HG03457 (cell line): ENCODE results near the gene SNCG.
"Not testable (repeated sequence)": the region's sequence is repeated elsewhere in the genome, so short reads cannot be mapped to it uniquely, and the experiment has no call there.

Experiments used
- ATAC-seq: cut with Tn5 transposase; IDR thresholded peaks from one replicate; pipeline ENCODE4 v1.9.1; 2021; ENCODE audit warnings: moderate number of reproducible peaks; ENCODE audit not compliant: unreplicated experiment

SNCG gene

DNA sequence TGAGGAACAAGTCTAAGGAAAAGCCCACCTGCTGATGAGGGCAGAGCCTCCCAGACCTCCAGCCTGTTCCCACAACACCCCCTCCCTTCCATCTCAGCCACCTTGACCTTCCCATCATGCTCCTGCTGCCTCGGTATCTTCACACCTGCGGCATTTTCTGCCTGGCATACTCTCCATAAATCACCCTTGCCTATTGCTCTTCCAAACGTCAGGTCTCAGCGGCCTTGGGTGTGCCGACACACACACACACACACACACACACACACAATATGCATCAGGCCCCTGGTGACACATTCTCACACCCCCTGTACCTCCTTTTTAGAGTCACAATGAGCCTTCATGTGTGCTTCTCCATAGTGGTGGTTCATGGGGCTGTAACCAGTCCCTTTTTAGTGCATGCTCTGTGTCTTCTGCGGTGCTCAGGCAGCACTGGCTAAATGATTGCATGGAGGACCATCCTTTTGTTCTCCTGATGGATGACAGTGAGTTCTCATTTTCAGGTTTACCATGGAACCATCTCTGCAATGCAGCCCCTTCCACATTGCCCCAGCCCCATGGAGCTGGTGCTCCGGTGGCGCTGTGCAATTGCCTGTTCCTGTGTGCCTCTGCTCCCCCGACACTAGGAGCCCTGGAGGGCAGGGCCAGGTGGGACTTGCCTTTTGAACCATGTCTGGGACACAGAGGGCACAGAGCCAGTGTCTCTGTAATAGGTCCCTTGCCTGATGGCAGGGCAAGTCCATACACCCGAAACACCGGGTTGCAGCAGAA lies 14.4 kb downstream of the SNCG start:
- ATAC-seq: no peak

DNA sequence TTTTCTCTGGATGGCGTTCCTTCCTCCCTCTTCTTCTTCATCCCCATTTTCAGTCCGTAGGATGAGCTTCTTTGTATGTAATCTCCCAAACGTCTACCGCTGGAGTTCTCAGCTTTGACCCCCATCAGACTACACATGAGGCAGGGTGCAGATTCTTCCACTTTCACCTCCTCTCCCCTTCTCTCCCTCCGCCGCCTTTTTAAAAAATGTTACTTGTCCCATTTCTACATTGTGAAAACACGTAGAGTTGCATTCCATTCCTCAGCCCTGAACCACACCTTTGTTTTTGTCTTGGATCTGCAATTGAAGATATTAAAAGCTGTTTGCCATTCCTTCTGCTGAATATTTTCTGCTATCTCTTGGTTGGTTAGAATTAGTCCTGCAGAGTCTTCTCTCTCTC lies 16.1 kb downstream of the SNCG start:
- ATAC-seq: no peak

DNA sequence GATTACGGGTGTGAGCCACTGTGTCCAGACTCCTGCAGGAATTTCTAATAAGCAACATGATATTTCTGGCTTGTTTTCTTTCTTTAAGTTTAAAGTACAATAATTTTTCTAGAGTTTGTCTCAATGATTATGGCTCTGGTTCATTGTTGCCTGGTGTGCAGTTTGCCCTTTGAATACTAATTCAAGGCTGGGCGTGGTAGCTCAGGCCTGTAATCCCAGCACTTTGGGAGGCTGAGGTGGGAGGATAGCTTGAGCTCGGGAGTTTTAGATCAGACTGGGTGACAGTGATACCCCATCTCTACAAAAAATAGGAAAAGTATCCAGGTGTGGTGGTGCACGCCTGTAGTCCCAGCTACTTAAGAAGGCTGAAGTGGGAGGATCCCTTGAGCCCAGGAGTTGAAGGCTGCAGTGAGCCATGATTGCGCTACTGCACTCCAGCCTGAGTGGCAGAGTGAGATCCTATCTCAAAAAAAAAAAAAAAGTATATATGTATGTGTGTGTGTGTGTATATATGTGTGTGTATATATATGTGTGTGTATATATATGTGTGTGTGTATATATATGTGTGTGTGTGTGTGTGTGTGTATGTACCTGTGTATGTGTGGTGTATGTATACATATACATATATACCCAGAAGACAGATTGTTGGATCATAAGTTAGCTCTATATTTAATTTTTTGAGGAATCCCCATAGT lies 18.1 kb downstream of the SNCG start:
- ATAC-seq: no peak

DNA sequence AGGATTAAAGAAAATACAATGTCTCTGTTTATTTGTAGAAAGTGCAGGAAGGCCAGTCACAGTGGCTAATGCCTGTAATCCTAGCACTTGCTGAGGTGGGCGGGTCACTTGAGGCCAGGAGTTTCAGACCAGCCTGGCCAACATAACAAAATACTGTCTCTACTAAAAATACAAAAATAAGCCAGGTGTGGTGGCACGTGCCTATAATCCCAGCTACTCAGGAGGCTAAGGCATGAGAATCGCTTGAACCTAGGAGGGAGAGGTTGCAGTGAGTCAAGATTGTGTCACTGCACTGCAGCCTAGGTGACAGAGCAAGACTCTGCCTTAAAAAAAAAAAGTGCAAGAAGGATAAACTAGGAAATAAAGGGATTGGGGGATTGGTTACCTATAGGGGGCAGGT lies 20.1 kb downstream of the SNCG start:
- not testable (repeated sequence) for ATAC-seq

DNA sequence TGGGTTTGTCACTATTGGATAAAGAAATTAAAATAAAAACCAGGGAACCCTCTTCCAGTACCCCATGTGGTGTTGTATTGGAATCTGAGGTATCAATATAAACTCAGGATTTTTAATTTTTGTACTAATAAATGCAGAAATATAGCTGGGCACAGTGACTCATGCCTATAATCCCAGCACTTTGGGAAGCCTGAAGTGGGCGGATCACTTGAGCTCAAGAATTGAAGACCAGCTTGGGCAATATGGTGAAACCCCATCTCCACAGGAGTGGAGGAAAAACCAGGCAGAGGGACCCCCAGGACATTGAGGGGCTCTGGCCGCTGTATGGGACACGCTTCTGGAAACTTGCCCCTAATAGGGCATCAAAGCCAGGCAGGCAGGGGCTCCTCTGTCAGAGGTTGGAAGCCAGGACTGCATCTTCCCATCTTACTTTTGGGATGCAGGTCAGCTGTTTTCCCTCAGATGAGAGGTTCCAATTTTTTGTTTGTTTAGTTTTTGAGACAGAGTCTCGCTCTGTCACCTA lies 21.0 kb downstream of the SNCG start:
- no peak for ATAC-seq

DNA sequence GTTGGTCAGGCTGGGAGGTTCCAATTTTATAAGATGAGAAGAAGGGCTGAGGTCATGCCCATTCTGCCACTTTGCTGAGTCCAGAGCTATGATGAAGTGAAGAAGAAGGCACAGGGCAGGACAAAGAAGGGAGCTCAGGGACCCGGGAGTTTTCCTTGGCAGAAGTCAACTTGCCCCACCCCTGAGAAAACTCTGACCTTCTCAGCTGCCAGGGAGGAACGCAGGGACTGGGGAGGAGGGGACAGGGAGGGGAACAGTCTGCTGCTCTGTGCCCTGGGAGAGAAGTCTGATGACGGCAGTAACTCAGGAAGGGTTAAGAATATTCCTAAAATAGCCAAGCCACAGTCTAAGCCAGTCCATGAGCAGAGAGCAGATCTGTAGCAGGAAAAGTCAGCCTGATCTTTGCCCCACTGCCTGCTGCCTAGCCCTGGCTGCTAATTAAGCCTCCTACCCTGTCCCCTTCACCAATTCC lies 21.6 kb downstream of the SNCG start:
- no peak for ATAC-seq

DNA sequence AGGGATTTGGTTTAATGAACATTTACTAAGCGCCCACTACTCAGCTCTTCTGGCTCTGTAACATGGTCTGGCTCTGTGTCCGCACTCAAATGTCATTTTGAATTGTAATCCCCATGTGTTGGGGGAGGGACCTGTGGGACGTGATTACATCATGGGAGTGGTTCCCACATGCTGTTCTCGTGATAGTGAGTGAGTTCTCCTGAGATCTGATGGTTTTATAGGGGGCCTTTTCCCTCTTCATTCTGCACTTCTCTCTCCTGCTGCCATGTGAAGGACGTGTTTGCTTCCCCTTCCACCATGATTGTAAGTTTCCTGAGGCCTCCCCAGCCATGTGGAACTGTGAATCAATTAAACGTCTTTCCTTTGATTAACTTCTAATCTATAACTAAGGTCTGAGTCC lies 22.6 kb downstream of the SNCG start:
- ATAC-seq: not testable (repeated sequence)

DNA sequence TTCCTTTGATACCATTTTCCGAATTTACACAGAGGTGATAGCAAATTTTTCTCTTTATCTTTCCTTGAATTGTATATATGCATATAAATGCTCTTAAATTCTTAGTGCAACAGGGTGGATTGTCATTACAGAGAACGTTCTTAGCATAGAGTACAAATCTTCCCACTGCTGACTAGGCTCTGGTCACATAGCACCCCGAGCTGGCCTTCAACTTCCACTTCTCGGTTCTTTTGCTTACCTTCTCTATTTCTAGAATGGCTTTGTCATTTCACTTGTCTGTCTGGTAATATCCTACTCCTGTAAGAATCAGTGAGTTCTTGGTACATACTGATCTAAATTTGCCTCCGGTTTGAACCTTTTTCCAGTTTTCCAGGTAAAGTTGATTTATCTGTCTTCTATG lies 23.3 kb downstream of the SNCG start:
- no peak for ATAC-seq

DNA sequence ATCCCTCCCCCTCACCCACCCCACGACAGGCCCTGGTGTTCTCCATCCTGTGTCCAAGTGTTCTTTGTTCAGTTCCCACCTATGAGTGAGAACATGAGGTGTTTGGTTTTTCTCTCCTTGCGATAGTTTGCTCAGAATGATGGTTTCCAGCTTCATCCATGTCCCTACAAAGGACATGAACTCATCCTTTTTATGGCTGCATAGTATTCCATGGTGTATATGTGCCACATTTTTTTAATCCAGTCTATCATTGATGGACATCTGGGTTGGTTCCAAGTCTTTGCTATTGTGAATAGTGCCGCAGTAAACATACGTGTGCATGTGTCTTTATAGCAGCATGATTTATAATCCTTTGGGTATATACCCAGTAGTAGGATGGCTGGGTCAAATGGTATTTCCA lies 26.1 kb downstream of the SNCG start:
- ATAC-seq: not testable (repeated sequence)

DNA sequence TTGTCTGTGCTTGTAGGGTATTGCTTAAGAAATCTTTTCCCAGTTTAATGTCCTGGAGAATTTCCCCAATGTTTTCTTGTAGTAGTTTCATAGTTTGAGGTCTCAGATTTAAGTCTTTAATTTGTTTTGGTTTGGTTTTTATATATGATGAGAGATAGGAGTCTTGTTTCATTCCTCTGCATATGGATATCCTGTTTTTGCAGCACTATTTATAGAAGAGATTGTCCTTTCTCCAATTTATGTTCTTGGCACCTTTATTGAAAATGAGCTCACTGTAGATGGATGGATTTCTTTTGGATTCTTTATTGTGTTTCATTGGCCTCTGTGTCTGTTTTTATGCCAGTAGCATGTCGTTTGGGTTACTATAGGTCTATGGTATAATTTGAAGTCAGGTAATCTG lies 30.1 kb downstream of the SNCG start:
- ATAC-seq: no peak

DNA sequence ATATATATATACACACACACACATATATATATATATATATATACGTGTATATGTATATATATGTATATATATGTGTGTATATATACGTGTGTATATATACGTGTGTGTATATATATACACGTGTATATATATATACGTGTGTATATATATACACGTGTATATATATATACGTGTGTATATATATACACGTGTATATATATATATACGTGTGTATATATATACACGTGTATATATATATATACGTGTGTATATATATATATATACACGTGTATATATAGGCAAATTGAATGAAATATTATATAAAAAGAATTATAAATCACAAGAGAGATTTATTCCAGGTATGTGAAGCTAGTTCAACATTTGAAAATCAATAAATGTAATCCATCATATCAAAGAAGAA lies 33.0 kb downstream of the SNCG start:
- not testable (repeated sequence) for ATAC-seq

DNA sequence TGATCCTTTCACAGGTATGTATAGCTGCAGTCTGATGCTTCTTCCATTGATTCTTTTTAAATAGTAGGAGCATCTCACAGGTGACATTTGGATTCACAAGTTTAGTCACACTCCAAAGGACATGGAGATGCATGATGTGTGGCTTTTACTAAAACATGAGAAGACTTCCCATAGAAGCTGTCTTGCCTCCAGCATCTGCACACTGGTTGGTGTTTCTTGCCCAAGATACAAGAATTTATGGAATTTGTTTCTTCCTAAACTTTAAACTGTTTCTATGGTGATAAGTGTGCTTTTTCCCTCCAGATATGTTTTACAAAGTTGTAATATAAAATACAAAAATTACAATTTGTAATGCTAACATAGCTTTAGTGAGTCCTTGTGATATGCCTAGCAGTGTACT lies 34.1 kb downstream of the SNCG start:
- ATAC-seq: no peak

DNA sequence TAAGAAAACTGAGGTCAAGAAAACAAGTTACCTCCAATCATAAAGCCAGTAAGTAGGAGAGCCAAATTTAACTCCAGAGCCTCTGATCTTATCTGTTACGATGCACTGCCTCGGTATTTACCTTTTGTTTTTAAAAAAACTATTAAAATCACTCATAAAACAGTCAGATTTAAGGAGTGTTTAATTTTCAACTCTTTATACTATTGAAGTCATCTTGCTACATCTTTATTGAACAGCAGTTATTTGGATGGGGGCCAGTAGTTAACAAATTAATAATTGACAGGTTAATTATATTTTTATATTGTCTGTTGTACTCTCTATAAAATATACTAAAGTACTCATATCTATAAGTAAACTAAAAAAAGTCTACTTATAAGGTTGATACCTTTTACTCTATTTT lies 34.5 kb downstream of the SNCG start:
- ATAC-seq: no peak

DNA sequence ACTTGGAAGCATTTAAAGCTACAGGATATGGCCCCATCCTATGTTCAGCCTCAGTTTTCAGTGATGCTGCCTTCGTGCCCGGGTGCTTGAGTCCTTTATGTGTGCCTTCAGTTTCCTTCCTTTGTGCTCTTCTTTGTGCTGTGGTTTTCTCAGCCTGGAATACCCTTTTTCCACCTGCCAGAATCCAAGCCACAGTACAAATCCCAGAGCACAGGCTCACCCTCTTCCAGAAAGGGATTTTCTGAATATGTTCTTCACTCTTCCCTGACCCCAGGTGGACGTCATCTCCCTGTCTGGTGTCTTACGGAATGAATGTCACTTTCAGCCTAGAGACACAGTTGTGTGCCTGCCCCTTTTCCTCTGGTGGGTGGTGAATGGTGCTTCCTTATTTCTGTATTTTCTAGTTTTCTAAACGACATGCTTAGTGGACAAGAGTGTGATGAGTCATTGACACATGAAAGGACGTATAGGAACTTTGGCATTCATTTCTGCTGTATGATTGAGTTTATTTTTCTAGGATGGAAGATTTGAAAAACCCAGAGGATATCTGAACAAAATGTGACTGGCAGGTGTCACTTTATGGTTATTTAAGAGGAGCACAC lies 41.5 kb downstream of the SNCG start:
- not testable (repeated sequence) for ATAC-seq

DNA sequence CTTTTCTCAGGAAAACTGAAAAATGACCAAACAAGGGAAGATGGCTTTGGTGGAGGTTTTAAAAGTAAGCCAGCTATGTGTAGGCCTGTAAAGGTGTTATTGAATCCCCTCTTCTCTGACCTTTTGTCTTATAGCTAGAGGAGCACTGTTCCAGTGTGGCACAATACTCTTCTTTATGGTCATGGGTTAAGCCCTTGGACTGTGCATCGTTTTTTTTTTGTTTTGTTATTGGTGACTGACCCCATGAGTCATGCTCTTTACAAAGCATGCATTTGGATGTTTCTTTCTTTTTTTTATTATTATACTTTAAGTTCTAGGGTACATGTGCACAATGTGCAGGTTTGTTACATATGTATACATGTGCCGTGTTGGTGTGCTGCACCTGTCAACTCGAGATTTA lies 42.1 kb downstream of the SNCG start:
- ATAC-seq: no peak

DNA sequence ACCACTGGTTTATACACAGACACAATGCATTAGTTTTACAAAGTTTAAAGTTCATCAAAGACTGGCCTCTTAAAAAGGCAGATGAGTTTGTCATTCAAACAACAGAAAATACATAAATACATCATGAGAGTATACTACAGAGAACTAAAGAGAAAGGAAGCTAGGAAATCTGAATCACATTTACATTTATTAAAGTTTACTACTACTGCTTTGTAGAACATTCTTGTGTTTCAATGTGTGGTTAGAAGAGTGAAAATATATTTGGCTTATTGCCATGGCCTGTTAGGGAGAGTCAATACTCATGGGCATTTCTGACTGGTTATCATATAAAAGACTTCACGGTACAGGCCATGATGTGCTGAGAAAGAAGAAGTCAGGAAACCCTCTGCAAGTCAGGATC lies 48.7 kb downstream of the SNCG start:
- not testable (repeated sequence) for ATAC-seq

DNA sequence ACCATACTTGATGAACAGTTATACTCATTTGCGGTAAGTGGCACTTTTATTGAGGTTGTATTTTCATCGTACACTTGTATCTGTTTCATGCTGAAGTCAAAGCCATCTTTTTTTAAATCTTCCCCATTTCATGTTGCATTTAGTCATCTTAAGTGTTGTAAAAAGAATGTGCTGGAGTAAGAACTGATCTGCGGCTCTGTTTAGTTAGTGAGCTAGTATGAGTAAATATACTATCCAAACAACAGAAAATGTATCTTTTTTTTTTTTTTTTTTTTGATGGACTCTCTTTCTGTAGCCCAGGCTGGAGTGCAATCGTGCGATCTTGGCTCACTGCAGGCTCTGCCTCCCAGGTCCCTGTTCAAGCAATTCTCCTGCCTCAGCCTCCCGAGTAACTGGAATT lies 49.3 kb downstream of the SNCG start:
- ATAC-seq: not testable (repeated sequence)

DNA sequence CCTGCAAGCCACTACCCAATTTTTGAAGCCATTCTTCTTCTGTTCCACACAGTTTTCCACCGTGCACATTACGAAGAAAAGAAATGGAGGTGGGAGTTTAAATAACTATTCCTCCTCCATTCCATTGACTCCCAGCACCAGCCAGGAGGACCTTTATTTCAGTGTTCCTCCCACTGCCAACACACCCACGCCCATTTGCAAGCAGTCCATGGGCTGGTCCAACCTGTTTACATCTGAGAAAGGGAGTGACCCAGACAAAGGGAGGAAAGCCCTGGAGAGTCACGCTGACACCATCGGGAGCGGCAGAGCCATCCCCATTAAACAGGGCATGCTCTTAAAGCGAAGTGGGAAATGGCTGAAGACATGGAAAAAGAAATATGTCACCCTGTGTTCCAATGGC lies 49.9 kb downstream of the SNCG start:
- not testable (repeated sequence) for ATAC-seq

DNA sequence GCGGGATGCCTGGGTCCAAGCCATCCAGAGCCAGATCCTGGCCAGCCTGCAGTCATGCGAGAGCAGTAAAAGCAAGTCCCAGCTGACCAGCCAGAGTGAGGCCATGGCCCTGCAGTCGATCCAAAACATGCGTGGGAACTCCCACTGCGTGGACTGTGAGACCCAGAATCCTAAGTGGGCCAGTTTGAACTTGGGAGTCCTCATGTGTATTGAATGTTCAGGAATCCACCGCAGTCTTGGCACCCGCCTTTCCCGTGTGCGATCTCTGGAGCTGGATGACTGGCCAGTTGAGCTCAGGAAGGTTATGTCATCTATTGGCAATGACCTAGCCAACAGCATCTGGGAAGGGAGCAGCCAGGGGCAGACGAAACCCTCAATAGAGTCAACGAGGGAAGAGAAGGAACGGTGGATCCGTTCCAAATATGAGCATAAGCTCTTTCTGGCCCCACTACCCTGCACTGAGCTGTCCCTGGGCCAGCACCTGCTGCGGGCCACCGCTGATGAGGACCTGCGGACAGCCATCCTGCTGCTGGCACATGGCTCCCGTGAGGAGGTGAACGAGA lies 50.8 kb downstream of the SNCG start:
- ATAC-seq: not testable (repeated sequence)
